Heart right ventricle (tissue), 16 donors: ENCODE results near the gene TRUB1. TPM values are rescaled to one million over a fixed set of nuclear protein-coding genes. Genes with fewer than 3 reads are reported as not detected.
"Not testable (repeated sequence)": the region's sequence is repeated elsewhere in the genome, so short reads cannot be mapped to it uniquely, and the experiment has no call there.

Source experiments
- ATAC-seq, 8 donors: fragments of 200-7000 bp; cut with Tn5 transposase; one replicate each; pipeline ENCODE4 v1.9.1; 2020; ENCODE audit warnings: mild to moderate bottlenecking in 8 of 8, moderate library complexity in 8 of 8, moderate number of reproducible peaks in 1 of 8
- DNase-seq, 2 donors: peaks; one replicate each; pipeline ENCODE4 v3.0.0-alpha.2; 2020
- H3K27ac ChIP-seq, 10 donors: fragments of 200-600 bp; sonication (generic) in 2 of 10; one replicate each; pipeline versions ENCODE4 v1.5.0 to v1.8.0; 2020 to 2022; ENCODE audit warnings: mild to moderate bottlenecking in 3 of 10
- H3K27me3 ChIP-seq, 7 donors: fragments of 200-600 bp; one replicate each; pipeline ENCODE4 v1.8.0; 2021 to 2022; ENCODE audit warnings: mild to moderate bottlenecking in 2 of 7
- H3K36me3 ChIP-seq, 9 donors: fragments of 200-600 bp; sonication (generic) in 1 of 9; one replicate each; pipeline versions ENCODE4 v1.5.0 to v1.8.0; 2020 to 2022; ENCODE audit warnings: mild to moderate bottlenecking in 2 of 9
- H3K4me1 ChIP-seq, 9 donors: fragments of 200-600 bp; sonication (generic) in 1 of 9; one replicate each; pipeline versions ENCODE4 v1.5.0 to v1.8.0; 2020 to 2022; ENCODE audit warnings: mild to moderate bottlenecking in 4 of 9
- H3K4me3 ChIP-seq, 10 donors: fragments of 200-600 bp; sonication (generic) in 2 of 10; one replicate each; pipeline versions ENCODE4 v1.5.0 to v1.8.0; 2020 to 2022; ENCODE audit warnings: mild to moderate bottlenecking in 7 of 10, moderate library complexity in 2 of 10
- H3K9me3 ChIP-seq, 11 donors: fragments of 200-600 bp in 10 of 11; sonication (generic) in 2 of 11; one replicate each; pipeline versions ENCODE4 v1.5.0 to v1.8.0; 2013 to 2022; ENCODE audit warnings: mild to moderate bottlenecking in 2 of 11, control low read depth in 1 of 11, moderate library complexity in 1 of 11
- WGBS, 2 donors: extraction: QIAGEN DNeasy Blood & Tissue Kit; methylation state at CpG; one replicate each; pipeline ENCODE4 v1.1.7; 2013; ENCODE audit warnings: inconsistent platforms in 1 of 2; 5-methylcytosine and 5-hydroxymethylcytosine counted together
- intact Hi-C, 10 donors: fragments of 100-400 bp; cut with DNase I; formaldehyde crosslinking; loops; one replicate each; pipeline versions ENCODE4 v1.11.1 to v1.14.2; 2022
- long read RNA-seq, 3 donors: library from polyadenylated mRNA; unstranded; transcript quantifications; one replicate each; pipeline ENCODE4 v2.0.0, GENCODE V29; 2020 to 2021
- polyA plus RNA-seq, 2 donors: library from polyadenylated mRNA; stranded (reverse); fragments of 200-250 nt; gene quantifications; one replicate each; pipeline ENCODE4 v1.2.3, GENCODE V29; 2013
- total RNA-seq, 10 donors: library from RNA; stranded (reverse); fragmentation: NEBNext Ultra II Directional in 3 of 10; extraction: Animal tissue kit (Norgen Biotek cat#: 25700) in 3 of 10; gene quantifications; one replicate each; pipeline versions ENCODE4 v1.2.1 to v1.2.4, GENCODE V29; 2021 to 2023
- TF ChIP-seq, protein P1 (sequence below), 9 donors: fragments of 200-600 bp; sonication (generic) in 2 of 9; IDR thresholded peaks; one replicate each; pipeline versions ENCODE4 v1.5.0 to v1.8.0; 2021 to 2022; ENCODE audit warnings: antibody characterized with exemption in 9 of 9, mild to moderate bottlenecking in 5 of 9, moderate library complexity in 1 of 9
- donor health status: Arrhythmogenic right ventricular cardiomyopathy.
- donor health status: ischemic (EF 13 %, LVEDD 7.1; RV severe dilation, severe dysfunction).
- donor health status: healthy with polysubstance abuse.
- donor health status: DM: no; HTN: yes; CAD: no.
- donor health status: DM: no; HTN: no; CAD: no.
- donor health status: ischemic (EF 25% LVEDD 6.9; RV normal size, moderate dysfunction).
- donor health status: ischemic (EF 25% LVEDD 5.7; RV mildly dilated, moderate dysfunction).
- donor health status: healthy.
- donor health status: DM: yes; HTN: yes; CAD: no.
- donor health status: Ischemic cardiomyopathy.
- donor health status: ischemic (EF 35%, LVEDD 5.7; RV mildly dilated, moderate dysfunction).
- donor health status: nonischemic (EF 11% LVEDD 7.7; RV severe dilation, severe dysfunction).
- donor health status: DM: yes; HTN: yes; CAD: no.
- donor health status: PGD.
- donor health status: ischemic (EF 29% LVEDD 5.4; RV normal size, mild dysfunction).
- donor health status: nonischemic (EF 23%, LVEDD 6.1; RV moderate dilation, normal function).

TRUB1 gene
- total RNA-seq (10 to 100 TPM in 9 of 10 donors, 1 to 10 TPM in 1; 7.9 to 29.8 (median 23.5) TPM), polyA plus RNA-seq (1 to 10 TPM; 3.9 to 5.0 TPM)
- long read RNA-seq, donor 1, transcript TRUB1-201 (8 exons, 3,408 nt) = major isoform, 26 of 28 reads
- long read RNA-seq, donor 1, partial matches to known transcripts = 0 of 28 reads
- long read RNA-seq, donor 1, other reads (novel, unspliced or antisense) = 2 of 28 reads
- long read RNA-seq, donor 2, transcript TRUB1-201 (8 exons, 3,408 nt) = major isoform, 31 of 35 reads
- long read RNA-seq, donor 2, partial matches to known transcripts = 0 of 35 reads
- long read RNA-seq, donor 2, other reads (novel, unspliced or antisense) = 2 of 35 reads
- long read RNA-seq, donor 3, transcript TRUB1-201 (8 exons, 3,408 nt) = major isoform, 23 of 27 reads
- long read RNA-seq, donor 3, partial matches to known transcripts = 2 of 27 reads
- long read RNA-seq, donor 3, other reads (novel, unspliced or antisense) = 2 of 27 reads

DNA sequence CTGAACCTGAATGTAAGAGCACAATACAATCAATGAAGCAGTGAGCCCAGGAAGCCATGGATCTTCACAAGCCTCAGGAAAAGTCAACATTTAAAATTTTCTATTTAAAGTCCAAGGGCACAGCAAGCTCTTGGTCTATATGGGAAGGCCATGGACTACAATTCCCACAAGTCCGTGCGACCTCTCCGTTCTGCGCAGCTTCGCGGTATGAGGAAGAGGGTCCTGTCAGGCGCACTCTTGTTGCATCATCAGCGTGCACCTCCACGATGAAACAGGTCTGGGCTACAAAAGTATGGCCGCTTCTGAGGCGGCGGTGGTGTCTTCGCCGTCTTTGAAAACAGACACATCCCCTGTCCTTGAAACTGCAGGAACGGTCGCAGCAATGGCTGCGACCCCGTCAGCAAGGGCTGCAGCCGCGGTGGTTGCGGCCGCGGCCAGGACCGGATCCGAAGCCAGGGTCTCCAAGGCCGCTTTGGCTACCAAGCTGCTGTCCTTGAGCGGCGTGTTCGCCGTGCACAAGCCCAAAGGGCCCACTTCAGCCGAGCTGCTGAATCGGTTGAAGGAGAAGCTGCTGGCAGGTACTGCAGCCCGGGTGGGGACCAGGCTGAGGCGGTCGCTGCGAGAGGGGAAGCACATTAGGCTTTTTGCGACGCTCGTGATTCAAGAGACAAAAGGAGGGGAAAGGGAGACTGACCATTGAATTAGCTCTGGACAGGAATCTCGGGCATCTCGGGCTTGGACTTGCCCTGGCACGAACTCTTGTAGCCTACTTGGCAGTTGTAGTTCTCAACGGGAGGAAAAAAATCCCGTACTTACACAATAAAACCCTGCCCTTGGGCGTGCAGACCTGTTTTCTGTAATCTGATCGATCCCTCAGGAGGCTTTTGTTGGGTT, at the start of gene TRUB1:
Gene TRUB1 (plus strand): TSS at position 234 of the 894 bp plus-strand sequence. CDS start 59 bp downstream, at position 293.
- TF ChIP-seq, protein P1, sequence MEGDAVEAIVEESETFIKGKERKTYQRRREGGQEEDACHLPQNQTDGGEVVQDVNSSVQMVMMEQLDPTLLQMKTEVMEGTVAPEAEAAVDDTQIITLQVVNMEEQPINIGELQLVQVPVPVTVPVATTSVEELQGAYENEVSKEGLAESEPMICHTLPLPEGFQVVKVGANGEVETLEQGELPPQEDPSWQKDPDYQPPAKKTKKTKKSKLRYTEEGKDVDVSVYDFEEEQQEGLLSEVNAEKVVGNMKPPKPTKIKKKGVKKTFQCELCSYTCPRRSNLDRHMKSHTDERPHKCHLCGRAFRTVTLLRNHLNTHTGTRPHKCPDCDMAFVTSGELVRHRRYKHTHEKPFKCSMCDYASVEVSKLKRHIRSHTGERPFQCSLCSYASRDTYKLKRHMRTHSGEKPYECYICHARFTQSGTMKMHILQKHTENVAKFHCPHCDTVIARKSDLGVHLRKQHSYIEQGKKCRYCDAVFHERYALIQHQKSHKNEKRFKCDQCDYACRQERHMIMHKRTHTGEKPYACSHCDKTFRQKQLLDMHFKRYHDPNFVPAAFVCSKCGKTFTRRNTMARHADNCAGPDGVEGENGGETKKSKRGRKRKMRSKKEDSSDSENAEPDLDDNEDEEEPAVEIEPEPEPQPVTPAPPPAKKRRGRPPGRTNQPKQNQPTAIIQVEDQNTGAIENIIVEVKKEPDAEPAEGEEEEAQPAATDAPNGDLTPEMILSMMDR (IDR thresholded peaks at IDR 0.05) = no peak
- intact Hi-C loops = no loop called here
- H3K9me3 ChIP-seq = no peaks in the 10 kb centered on the region
- peak within 1 kb of the TSS; percentile 71 to 98 (median 92) for H3K4me3 ChIP-seq
- ATAC-seq (peak; percentile 98 to 99 (median 98)), DNase-seq (peak; percentile 87 to 97)
- WGBS, 2 donors = 0 to 1% methylated on average over 46 of the region's 46 CpGs
- peaks cover 0 to 37% (median 24%) of the 10 kb centered on the region in 9 donors for H3K4me1 ChIP-seq
- H3K36me3 ChIP-seq = peaks cover 0 to 24% (median 10%) of the 10 kb centered on the region in 9 donors
- peak within 1 kb of the TSS; percentile 79 to 96 (median 92) for H3K27ac ChIP-seq
- H3K27me3 ChIP-seq = no peaks in the 10 kb centered on the region

DNA sequence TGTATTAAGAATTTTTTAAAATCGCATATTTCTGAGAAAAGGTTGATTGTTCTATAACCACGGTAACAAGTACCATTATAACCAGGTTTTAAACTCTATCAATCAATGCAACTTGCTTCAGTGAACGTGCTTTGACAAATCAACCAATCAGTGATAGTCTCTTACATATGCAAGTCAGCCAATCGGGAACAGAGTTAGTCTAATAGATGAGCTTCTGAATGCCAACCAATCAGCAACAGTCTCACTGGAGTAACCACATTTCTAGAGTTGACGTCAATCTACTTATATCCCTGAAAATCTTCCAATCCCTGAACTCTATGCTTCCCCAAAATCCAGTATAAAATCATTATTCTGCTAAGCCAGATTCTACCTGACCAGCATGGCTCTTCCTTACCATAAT, 44.7 kb upstream of the TRUB1 start:
- Histone ChIP-seq H3K27ac (no peak overlapping the region), H3K27me3 (no peaks in the 10 kb centered on the region), H3K9me3 (no peaks in the 10 kb centered on the region), H3K4me1 (no peaks in the 10 kb centered on the region), H3K36me3 (no peaks in the 10 kb centered on the region), H3K4me3 (no peak overlapping the region)
- intact Hi-C loops = no loop called here
- ATAC-seq = no peak
- TF ChIP-seq, protein P1 (IDR thresholded peaks at IDR 0.05) = no peak
- no peak for DNase-seq
- 82 to 83% methylated on average over 5 of the region's 5 CpGs for WGBS, 2 donors

DNA sequence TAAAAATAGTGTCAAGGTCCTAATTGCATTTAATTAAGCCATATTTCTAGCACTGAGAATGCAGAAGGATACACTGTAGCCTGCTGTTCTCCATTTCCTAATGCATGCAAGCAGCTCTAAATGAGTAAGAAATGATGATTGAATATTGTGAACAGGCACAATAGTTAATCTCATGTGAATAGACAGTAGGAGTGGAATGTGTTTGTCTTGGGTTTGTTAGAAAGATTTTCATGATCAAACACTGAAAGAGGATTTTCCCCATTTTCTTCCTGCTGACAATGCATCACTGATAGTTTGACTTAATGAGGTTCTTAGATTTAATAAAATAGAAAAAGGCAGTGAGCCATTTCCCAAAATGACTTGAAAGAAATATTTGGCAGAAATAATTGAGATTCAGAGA, 43.1 kb upstream of the TRUB1 start:
- TF ChIP-seq, protein P1 (IDR thresholded peaks at IDR 0.05) = no peak
- ATAC-seq (no peak), DNase-seq (no peak)
- intact Hi-C loops = no loop called here
- H3K27me3 ChIP-seq = no peaks in the 10 kb centered on the region
- H3K27ac ChIP-seq = no peak overlapping the region
- H3K4me3 ChIP-seq = no peak overlapping the region
- H3K36me3 ChIP-seq = no peaks in the 10 kb centered on the region
- no peaks in the 10 kb centered on the region for H3K9me3 ChIP-seq
- no peaks in the 10 kb centered on the region for H3K4me1 ChIP-seq

DNA sequence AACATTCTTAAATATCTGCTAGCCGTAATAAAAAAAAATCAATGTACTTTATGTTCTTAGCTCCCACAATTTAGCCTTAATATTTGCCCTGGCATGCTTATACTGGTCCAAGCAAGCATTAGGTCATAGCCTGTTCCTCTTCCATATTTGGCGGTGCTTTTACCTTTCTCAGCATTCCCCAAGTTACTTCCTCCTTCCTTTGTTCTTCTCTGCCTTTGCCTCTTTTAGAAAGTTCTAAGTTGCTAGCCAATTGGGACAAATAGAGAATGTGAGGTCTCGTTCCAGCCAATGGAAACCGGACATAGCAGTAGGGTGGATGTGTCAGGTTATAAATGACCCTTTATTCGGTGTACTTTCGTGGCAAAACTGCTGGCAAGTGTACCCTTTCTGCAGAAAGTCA, 41.0 kb upstream of the TRUB1 start:
- H3K27ac ChIP-seq, ATAC-seq, H3K27me3 ChIP-seq, DNase-seq, intact Hi-C loops, H3K36me3 ChIP-seq, H3K4me3 ChIP-seq, H3K4me1 ChIP-seq, H3K9me3 ChIP-seq: not testable (repeated sequence)
- WGBS, 2 donors = 82 to 91% methylated on average over 6 of the region's 6 CpGs
